Bronchial epithelial cell (primary cell): ENCODE results near the gene CACNA2D3. TPM values are rescaled to one million over a fixed set of nuclear protein-coding genes. Genes with fewer than 3 reads are reported as not detected.

Source experiments
- DNase-seq: peaks from one replicate; pipeline ENCODE4 v3.0.0-alpha.2; 2010; ENCODE audit warnings: low read depth
- FAIRE-seq: peaks from 2 replicates; lab custom pipeline; 2011; peaks lifted over from hg19 to GRCh38; lab: Jason Lieb, UNC
- H3K27me3 ChIP-seq: 2 replicates; pipeline ENCODE4 v1.5.1; 2011; ENCODE audit warnings: low read length; ENCODE audit not compliant: control insufficient read depth, insufficient read depth
- H3K36me3 ChIP-seq: 2 replicates; pipeline ENCODE4 v1.5.1; 2011; ENCODE audit warnings: low read length; ENCODE audit not compliant: control insufficient read depth, insufficient read depth
- H3K4me3 ChIP-seq: 2 replicates; pipeline ENCODE4 v1.5.1; 2011; ENCODE audit warnings: mild to moderate bottlenecking, low read depth, low read length, control low read depth
- total RNA-seq: library from RNA; depleted of rRNA; stranded (reverse); fragments of >200 nt; gene quantifications from 2 replicates; pipeline ENCODE4 v1.2.1, GENCODE V29; 2014
- TF ChIP-seq, protein P1 (sequence below): IDR thresholded peaks from 2 replicates; pipeline ENCODE4 v1.5.1; 2011; ENCODE audit warnings: mild to moderate bottlenecking, moderate library complexity, low read length, control low read depth, inconsistent platforms; ENCODE audit not compliant: insufficient read depth, severe bottlenecking

CACNA2D3 gene
- total RNA-seq, 1 donor from 2014 or later = not detected

DNA sequence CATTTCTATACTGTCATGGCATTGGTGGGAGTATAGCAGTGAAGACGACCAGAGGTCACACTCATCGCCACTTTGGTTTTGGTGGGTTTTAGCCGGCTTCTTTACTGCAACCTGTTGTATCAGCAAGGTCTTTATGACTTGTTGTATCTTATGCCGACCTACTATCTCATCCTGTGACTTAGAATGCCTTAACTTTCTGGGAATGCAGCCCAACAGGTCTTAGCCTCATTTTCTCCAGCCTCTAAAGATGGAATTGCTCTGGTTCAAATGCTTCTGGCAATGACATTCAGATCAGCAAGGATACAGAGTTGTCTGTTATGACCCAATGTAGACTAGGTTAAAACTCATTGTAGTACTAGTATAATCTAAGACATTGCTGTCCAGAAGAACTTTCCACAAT is 860.5 kb downstream of the CACNA2D3 start:
- Histone ChIP-seq H3K27me3 (peaks cover 2% of the 10 kb centered on the region), H3K36me3 (no peaks in the 10 kb centered on the region), H3K4me3 (no peak overlapping the region)
- DNase-seq (no peak), FAIRE-seq (no peak)
- TF ChIP-seq, protein P1, sequence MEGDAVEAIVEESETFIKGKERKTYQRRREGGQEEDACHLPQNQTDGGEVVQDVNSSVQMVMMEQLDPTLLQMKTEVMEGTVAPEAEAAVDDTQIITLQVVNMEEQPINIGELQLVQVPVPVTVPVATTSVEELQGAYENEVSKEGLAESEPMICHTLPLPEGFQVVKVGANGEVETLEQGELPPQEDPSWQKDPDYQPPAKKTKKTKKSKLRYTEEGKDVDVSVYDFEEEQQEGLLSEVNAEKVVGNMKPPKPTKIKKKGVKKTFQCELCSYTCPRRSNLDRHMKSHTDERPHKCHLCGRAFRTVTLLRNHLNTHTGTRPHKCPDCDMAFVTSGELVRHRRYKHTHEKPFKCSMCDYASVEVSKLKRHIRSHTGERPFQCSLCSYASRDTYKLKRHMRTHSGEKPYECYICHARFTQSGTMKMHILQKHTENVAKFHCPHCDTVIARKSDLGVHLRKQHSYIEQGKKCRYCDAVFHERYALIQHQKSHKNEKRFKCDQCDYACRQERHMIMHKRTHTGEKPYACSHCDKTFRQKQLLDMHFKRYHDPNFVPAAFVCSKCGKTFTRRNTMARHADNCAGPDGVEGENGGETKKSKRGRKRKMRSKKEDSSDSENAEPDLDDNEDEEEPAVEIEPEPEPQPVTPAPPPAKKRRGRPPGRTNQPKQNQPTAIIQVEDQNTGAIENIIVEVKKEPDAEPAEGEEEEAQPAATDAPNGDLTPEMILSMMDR = no peak

DNA sequence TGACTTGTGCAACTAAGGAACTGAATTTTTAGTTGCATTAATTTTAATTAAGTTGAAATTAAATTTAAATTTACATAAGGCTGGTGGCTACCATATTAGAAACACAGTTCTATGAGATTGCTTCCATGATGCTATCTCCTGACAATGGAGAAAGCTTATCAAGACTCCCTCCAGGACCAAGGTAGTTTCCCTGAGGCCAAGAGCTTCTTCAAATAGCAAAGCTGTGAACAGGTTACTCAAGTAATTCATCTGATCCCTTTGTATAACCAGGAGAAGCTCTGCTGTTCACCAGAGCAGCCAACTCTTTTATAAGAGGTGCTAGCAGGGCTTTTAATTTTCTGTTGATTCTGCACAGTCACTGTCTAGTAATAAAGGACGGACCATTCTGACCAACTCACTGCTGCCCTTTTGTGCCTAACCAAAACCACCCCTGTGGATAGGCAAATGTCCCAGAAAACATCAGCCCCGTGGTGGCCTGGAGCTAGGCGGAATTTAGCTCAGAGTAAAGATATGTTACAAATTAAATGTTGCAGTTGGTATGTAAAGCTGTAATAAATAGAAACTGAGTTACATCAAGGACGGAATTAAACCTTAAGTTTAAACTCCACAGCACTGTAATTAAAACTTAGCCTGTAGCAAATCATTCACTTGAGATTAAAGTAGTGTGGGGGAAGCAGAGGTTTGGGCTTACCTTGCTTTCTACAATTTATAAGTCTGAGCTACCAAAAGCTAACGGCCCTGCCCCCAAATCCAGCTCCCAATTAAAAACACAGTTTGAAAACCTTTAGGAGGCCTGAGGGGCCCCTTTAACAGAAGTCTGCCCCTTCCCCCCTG is 861.1 kb downstream of the CACNA2D3 start:
- TF ChIP-seq, protein P1 = no peak
- DNase-seq = no peak
- FAIRE-seq = no peak
- H3K36me3 ChIP-seq = no peaks in the 10 kb centered on the region
- H3K27me3 ChIP-seq = peaks cover 2% of the 10 kb centered on the region
- no peak overlapping the region for H3K4me3 ChIP-seq

DNA sequence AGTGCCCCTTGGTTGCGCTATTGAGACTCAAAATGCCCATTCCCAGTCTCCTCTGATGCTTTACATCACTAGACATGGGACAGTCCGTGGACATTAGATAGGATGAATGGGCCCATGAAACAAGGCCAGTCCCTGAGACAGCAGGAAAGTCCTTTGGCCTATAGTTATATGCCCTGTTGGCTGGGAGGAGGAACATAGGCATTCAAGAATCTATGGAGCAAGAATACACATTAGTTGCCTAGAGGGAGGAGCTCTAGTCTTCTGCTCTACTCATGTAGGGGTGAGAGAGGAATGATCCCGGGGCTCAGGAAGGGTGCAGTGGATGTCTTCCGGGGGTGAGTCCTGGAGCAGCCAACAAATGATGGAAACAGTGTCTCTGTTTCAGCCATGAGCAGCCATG is 863.5 kb downstream of the CACNA2D3 start:
- Histone ChIP-seq H3K4me3 (no peak overlapping the region), H3K27me3 (peaks cover 2% of the 10 kb centered on the region), H3K36me3 (no peaks in the 10 kb centered on the region)
- FAIRE-seq = no peak
- TF ChIP-seq, protein P1 = no peak
- DNase-seq = no peak

DNA sequence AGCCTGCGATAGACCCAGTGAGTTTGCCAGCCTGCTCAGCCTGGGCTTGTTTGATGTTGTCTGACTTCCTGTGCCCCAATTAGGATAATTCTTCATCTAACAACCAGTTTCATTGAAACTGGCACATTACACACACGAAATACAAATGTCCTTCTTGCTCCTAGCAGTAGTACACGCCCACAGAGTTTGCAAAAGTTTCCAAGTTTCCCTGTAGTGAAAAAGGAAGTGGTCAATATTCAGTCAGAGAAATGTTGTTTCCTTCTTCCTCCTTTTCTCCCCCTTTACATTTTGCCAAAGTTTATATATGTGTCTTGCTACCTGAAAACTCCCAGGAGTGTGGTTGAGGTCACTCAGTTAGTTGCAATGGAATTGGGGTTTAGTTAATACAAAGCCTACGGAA is 863.9 kb downstream of the CACNA2D3 start:
- no peak for FAIRE-seq
- Histone ChIP-seq H3K4me3 (no peak overlapping the region), H3K27me3 (peaks cover 2% of the 10 kb centered on the region), H3K36me3 (no peaks in the 10 kb centered on the region)
- TF ChIP-seq, protein P1 = no peak
- DNase-seq = peak; percentile 18

DNA sequence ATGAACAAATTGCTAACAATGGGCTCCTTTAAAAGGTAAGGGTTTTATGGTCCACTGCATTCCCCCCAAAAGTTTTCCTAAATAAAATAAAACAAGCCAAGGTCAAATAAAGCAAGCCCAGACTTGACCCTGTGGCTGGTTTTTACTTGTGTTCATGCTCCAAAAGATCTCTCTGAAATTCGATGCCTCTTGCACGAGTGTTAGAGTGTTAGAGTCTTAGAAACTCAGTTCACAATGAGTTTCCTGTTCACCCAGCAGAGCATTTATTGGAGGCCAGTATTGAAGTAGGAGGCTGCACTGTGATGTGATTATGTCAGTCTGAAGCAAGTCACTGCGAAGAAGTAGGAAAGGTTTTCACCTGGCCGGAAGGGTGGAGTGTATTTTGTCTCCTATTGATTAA is 865.4 kb downstream of the CACNA2D3 start:
- H3K27me3 ChIP-seq = no peaks in the 10 kb centered on the region
- TF ChIP-seq, protein P1 = no peak
- no peaks in the 10 kb centered on the region for H3K36me3 ChIP-seq
- H3K4me3 ChIP-seq = no peak overlapping the region
- FAIRE-seq (no peak), DNase-seq (peak; percentile 28)

DNA sequence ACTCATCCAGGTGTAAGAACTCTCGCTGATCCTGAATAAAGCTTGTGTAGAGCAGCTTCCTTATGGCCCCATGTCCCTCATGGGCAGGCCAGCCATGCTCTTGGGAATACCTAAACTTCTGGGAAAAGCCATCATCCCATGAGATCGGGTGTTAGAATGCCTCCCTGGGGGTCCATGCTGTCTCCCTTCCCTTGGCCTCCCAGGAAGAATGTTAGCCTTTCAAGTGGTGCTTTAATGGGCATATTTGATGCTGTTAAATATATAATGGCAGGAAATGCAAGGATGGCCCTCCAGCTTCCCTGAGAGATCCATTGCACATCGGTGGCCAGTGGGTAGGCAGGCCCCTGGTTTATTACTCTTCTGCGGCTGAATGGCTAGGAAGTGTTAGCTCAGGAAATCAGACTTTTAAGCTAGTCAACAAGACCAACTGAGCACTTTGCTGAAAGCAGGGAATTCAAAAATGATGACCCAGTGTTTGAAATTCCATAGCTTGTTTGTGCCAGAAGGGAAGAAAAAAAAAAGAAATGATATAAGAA is 866.0 kb downstream of the CACNA2D3 start:
- TF ChIP-seq, protein P1 = no peak
- DNase-seq = peak; percentile 55
- no peak for FAIRE-seq

More for the DNA sequence above, 866.0 kb downstream of the CACNA2D3 start:
- H3K27me3 ChIP-seq = no peaks in the 10 kb centered on the region
- H3K4me3 ChIP-seq = no peak overlapping the region
- no peaks in the 10 kb centered on the region for H3K36me3 ChIP-seq
